A549 (cell line): ENCODE results near the gene ATG16L1. TPM values are rescaled to one million over a fixed set of nuclear protein-coding genes. Genes with fewer than 3 reads are reported as not detected.

Experiments
- ATAC-seq, 2 experiments: fragments of 200-7000 bp in 1 of 2; fragments of >200 bp in 1 of 2; cut with Nextera tagmentation in 1 of 2; cut with Tn5 transposase in 1 of 2; 3 replicates each; pipeline versions ENCODE4 v1.8.0 to v1.9.1; 2018 to 2020; ENCODE audit warnings: mild to moderate bottlenecking in 1 of 2, moderate library complexity in 1 of 2
- CTCF ChIA-PET: fragments of 300-600 bp; sonication (Branson Sonifier 250); formaldehyde crosslinking; extraction: SDS; loops from one replicate; lab custom pipeline; 2021; ENCODE audit warnings: antibody characterized with exemption, inconsistent platforms; lab: Yijun Ruan, JAX
- POLR2A ChIA-PET: fragments of 350-600 bp; formaldehyde crosslinking; extraction: SDS; loops from one replicate; lab custom pipeline; 2021; ENCODE audit warnings: antibody characterized with exemption, inconsistent platforms; lab: Yijun Ruan, JAX
- DNase-seq, 2 experiments: peaks; one replicate each; pipeline versions ENCODE4 v3.0.0 to v3.0.0-alpha.2; 2011 to 2016; ENCODE audit warnings: low read depth in 1 of 2, low spot score in 1 of 2
- FAIRE-seq: peaks from 2 replicates; lab custom pipeline; 2011; peaks lifted over from hg19 to GRCh38; lab: Jason Lieb, UNC
- H3K27ac ChIP-seq, 2 experiments: fragments of >200 bp; sonication (Bioruptor Twin); formaldehyde crosslinking; 3 replicates each; pipeline ENCODE4 v1.5.1; 2016 to 2017
- H3K4me1 ChIP-seq: fragments of >200 bp; sonication (Bioruptor Twin); formaldehyde crosslinking; 3 replicates; pipeline ENCODE4 v1.6.1; 2016
- H3K4me2 ChIP-seq: fragments of >200 bp; sonication (Bioruptor Twin); formaldehyde crosslinking; 3 replicates; pipeline ENCODE4 v1.6.1; 2016
- H3K4me3 ChIP-seq: fragments of >200 bp; sonication (Bioruptor Twin); formaldehyde crosslinking; 3 replicates; pipeline ENCODE4 v1.5.1; 2016
- H3K9me3 ChIP-seq: fragments of >200 bp; sonication (Bioruptor Twin); formaldehyde crosslinking; 3 replicates; pipeline ENCODE4 v1.6.1; 2016
- ATOH8 ChIP-seq: fragments of 250-450 bp; sonication (Bioruptor Pico); IDR thresholded peaks from 2 replicates; pipeline ENCODE4 v1.5.0; 2020; ENCODE audit warnings: low read depth, mild to moderate bottlenecking, moderate library complexity
- BCL3 ChIP-seq: fragments of >200 bp; sonication (Bioruptor Twin); formaldehyde crosslinking; IDR thresholded peaks from 3 replicates; pipeline ENCODE4 v1.6.1; 2016
- CBX2 ChIP-seq: fragments of 200-600 bp; sonication (generic); IDR thresholded peaks from 2 replicates; pipeline ENCODE4 v1.6.1; 2016; ENCODE audit warnings: low read depth, mild to moderate bottlenecking, borderline replicate concordance
- CBX8 ChIP-seq: fragments of 200-600 bp; sonication (generic); IDR thresholded peaks from 2 replicates; pipeline ENCODE4 v1.6.1; 2016
- CEBPB ChIP-seq, 2 experiments: fragments of >200 bp in 1 of 2; sonication (Bioruptor Twin) in 1 of 2; formaldehyde crosslinking in 1 of 2; IDR thresholded peaks; 2 replicates each; pipeline ENCODE4 v1.6.1; 2012 to 2016
- CHD4 ChIP-seq: fragments of 200-600 bp; sonication (generic); IDR thresholded peaks from 2 replicates; pipeline ENCODE4 v1.6.1; 2016; ENCODE audit warnings: antibody characterized with exemption, mild to moderate bottlenecking, borderline replicate concordance
- CTCF ChIP-seq: fragments of >200 bp; sonication (Bioruptor Twin); formaldehyde crosslinking; IDR thresholded peaks from 3 replicates; pipeline ENCODE4 v1.5.1; 2016
- EHF ChIP-seq: fragments of 250-450 bp; sonication (Bioruptor Pico); IDR thresholded peaks from 2 replicates; pipeline ENCODE4 v1.5.0; 2020; ENCODE audit warnings: mild to moderate bottlenecking
- EHMT2 ChIP-seq: fragments of 200-600 bp; sonication (generic); IDR thresholded peaks from 2 replicates; pipeline ENCODE4 v1.6.1; 2016; ENCODE audit warnings: antibody characterized with exemption, low read depth, mild to moderate bottlenecking, moderate library complexity
- ELK1 ChIP-seq: fragments of 150-350 bp; IDR thresholded peaks from 2 replicates; pipeline ENCODE4 v1.6.1; 2014; ENCODE audit warnings: low read depth, mild to moderate bottlenecking, low read length
- EP300 ChIP-seq, 2 experiments: fragments of >200 bp; sonication (Bioruptor Twin); formaldehyde crosslinking; IDR thresholded peaks; 2 replicates in 1 of 2; 3 replicates in 1 of 2; pipeline ENCODE4 v1.6.1; 2016 to 2017
- FOXS1 ChIP-seq: fragments of 250-450 bp; sonication (Bioruptor Pico); IDR thresholded peaks from 2 replicates; pipeline ENCODE4 v1.5.0; 2020; ENCODE audit warnings: mild to moderate bottlenecking, moderate library complexity
- HES2 ChIP-seq: fragments of >200 bp; sonication (Bioruptor Twin); formaldehyde crosslinking; IDR thresholded peaks from 2 replicates; pipeline ENCODE4 v1.6.1; 2016
- HOXA7 ChIP-seq: fragments of 250-450 bp; sonication (Bioruptor Pico); IDR thresholded peaks from 2 replicates; pipeline ENCODE4 v1.5.0; 2020; ENCODE audit warnings: mild to moderate bottlenecking, moderate library complexity
- HOXB13 ChIP-seq: fragments of 250-450 bp; sonication (Bioruptor Pico); IDR thresholded peaks from 2 replicates; pipeline ENCODE4 v1.5.0; 2020; ENCODE audit warnings: low read depth, mild to moderate bottlenecking, moderate library complexity
- HOXB5 ChIP-seq: fragments of 250-450 bp; sonication (Bioruptor Pico); IDR thresholded peaks from 2 replicates; pipeline ENCODE4 v1.5.0; 2020; ENCODE audit warnings: mild to moderate bottlenecking, moderate library complexity
- JUNB ChIP-seq: fragments of >200 bp; sonication (Bioruptor Twin); formaldehyde crosslinking; IDR thresholded peaks from 2 replicates; pipeline ENCODE4 v1.6.1; 2016
- KDM1A ChIP-seq: fragments of 200-600 bp; sonication (generic); IDR thresholded peaks from 2 replicates; pipeline ENCODE4 v1.6.1; 2016; ENCODE audit warnings: low read depth, mild to moderate bottlenecking
- KDM5A ChIP-seq: fragments of 200-600 bp; sonication (generic); IDR thresholded peaks from 2 replicates; pipeline ENCODE4 v1.6.1; 2016; ENCODE audit warnings: antibody characterized with exemption, mild to moderate bottlenecking
- MAX ChIP-seq: IDR thresholded peaks from 2 replicates; pipeline ENCODE4 v1.6.1; 2012
- POLR2A ChIP-seq: IDR thresholded peaks from 2 replicates; pipeline ENCODE4 v1.6.1; 2012; ENCODE audit warnings: mild to moderate bottlenecking, low read length
- RAD21 ChIP-seq, 2 experiments: fragments of >200 bp in 1 of 2; sonication (Bioruptor Twin) in 1 of 2; formaldehyde crosslinking in 1 of 2; IDR thresholded peaks in 1 of 2; conservative IDR thresholded peaks in 1 of 2; 2 replicates in 1 of 2; 3 replicates in 1 of 2; pipeline ENCODE4 v1.6.1; 2012 to 2018; ENCODE audit warnings: inconsistent platforms in 1 of 2
- RARB ChIP-seq: fragments of 250-450 bp; sonication (Bioruptor Pico); IDR thresholded peaks from 2 replicates; pipeline ENCODE4 v1.8.0; 2021; ENCODE audit warnings: mild to moderate bottlenecking, moderate library complexity
- SMC3 ChIP-seq: fragments of >200 bp; sonication (Bioruptor Twin); formaldehyde crosslinking; IDR thresholded peaks from 3 replicates; pipeline ENCODE4 v1.6.1; 2018; ENCODE audit warnings: inconsistent platforms
- TP53 ChIP-seq: fragments of 250-450 bp; sonication (Bioruptor Pico); IDR thresholded peaks from 2 replicates; pipeline ENCODE4 v1.5.0; 2021; ENCODE audit warnings: mild to moderate bottlenecking, moderate library complexity
- USF2 ChIP-seq: fragments of 450-650 bp; IDR thresholded peaks from 2 replicates; pipeline ENCODE4 v1.6.1; 2014; ENCODE audit warnings: antibody characterized with exemption
- ZNF302 ChIP-seq: fragments of 250-450 bp; sonication (Bioruptor Pico); IDR thresholded peaks from 2 replicates; pipeline ENCODE4 v1.9.0; 2021; ENCODE audit warnings: inconsistent platforms, mild to moderate bottlenecking, moderate library complexity
- WGBS: methylation state at CpG from one replicate; pipeline ENCODE4 v1.1.6; 2017; ENCODE audit errors: missing lambda C conversion rate; 5-methylcytosine and 5-hydroxymethylcytosine counted together
- polyA plus RNA-seq, 4 experiments: library from polyadenylated mRNA; depleted of rRNA in 3 of 4; stranded (reverse); fragments of >200 nt; fragmentation: RNase III in 1 of 4; extraction: RNeasy Plus Mini Kit Qiagen cat#74134 plus additional on column Dnase treatment in 1 of 4; gene quantifications; 2 replicates in 3 of 4; 3 replicates in 1 of 4; pipeline ENCODE4 v1.2.3, GENCODE V29; 2011 to 2017

The ATG16L1 gene
- polyA plus RNA-seq, 2 of the 4 experiments (the other 2 are of a cell fraction) = 45.1 to 70.9 TPM

GRCh38 chr2:233280114-233280693 lies 28.7 kb downstream of the ATG16L1 start:
- Histone ChIP-seq H3K27ac (no peak overlapping the region), H3K9me3 (no peaks in the 10 kb centered on the region), H3K4me1 (no peaks in the 10 kb centered on the region), H3K4me2 (no peak overlapping the region), H3K4me3 (no peak overlapping the region)
- WGBS = 92% methylated on average over 4 of the region's 4 CpGs
- CTCF ChIA-PET = no interaction called here
- no peak for FAIRE-seq
- DNase-seq = no peak
- TF ChIP-seq CHD4 = no peak
- no peak for TF ChIP-seq EHMT2
- TF ChIP-seq CEBPB (IDR thresholded peaks at IDR 0.05) = no peak
- TF ChIP-seq TP53 (CRISPR knock-in tag) = no peak
- no peak for TF ChIP-seq HOXB13 (CRISPR knock-in tag)
- TF ChIP-seq RAD21 (conservative IDR thresholded peaks at IDR 0.05 in 1 of 2, IDR thresholded peaks at IDR 0.05 in 1 of 2) = no peak
- no peak for TF ChIP-seq CBX8
- TF ChIP-seq BCL3 = no peak
- no peak for TF ChIP-seq ATOH8
- TF ChIP-seq KDM1A = no peak
- no peak for TF ChIP-seq HOXA7 (CRISPR knock-in tag)
- TF ChIP-seq ZNF302 (CRISPR knock-in tag) = no peak
- no peak for TF ChIP-seq JUNB
- POLR2A ChIA-PET = no interaction called here
- ATAC-seq = no peak

GRCh38 chr2:233281553-233281952 lies 30.1 kb downstream of the ATG16L1 start:
- WGBS = 93% methylated on average over 4 of the region's 4 CpGs
- H3K4me3 ChIP-seq = no peak overlapping the region
- no peak overlapping the region for H3K27ac ChIP-seq
- ATAC-seq = 0 out of 6 replicates have a peak, but pooled peaks of 1 of the 2 experiments have one; percentile 12
- CTCF ChIA-PET = interaction anchor here (1.4 kb wide), 1 partner anchor 162 kb away, joined by 3 read pairs; no protein-coding TSS in a partner anchor
- no peak for DNase-seq
- FAIRE-seq = no peak
- H3K4me2 ChIP-seq = no peak overlapping the region
- H3K9me3 ChIP-seq = no peaks in the 10 kb centered on the region
- no peak for TF ChIP-seq POLR2A
- TF ChIP-seq ELK1 = no peak
- no peaks in the 10 kb centered on the region for H3K4me1 ChIP-seq
- POLR2A ChIA-PET = no interaction called here

- Histone ChIP-seq H3K4me3 (no peak overlapping the region), H3K9me3 (no peaks in the 10 kb centered on the region), H3K4me2 (no peak overlapping the region), H3K4me1 (no peaks in the 10 kb centered on the region), H3K27ac (no peak overlapping the region)
- POLR2A ChIA-PET = no interaction called here
- FAIRE-seq = no peak
- WGBS = 94% methylated on average over 6 of the region's 6 CpGs
- no peak for ATAC-seq
- no peak for DNase-seq
- CTCF ChIA-PET = interaction anchor here (1.1 to 1.4 kb wide), 2 partner anchors 65 to 161 kb away, joined by 3 read pairs; no protein-coding TSS in a partner anchor
- no peak for TF ChIP-seq EHF (CRISPR knock-in tag)
- no peak for TF ChIP-seq ATOH8
- no peak for TF ChIP-seq HOXB5 (CRISPR knock-in tag)
- no peak for TF ChIP-seq EP300 (IDR thresholded peaks at IDR 0.05)
- TF ChIP-seq RARB (CRISPR knock-in tag) = no peak
- no peak for TF ChIP-seq KDM5A
- no peak for TF ChIP-seq MAX
- TF ChIP-seq SMC3 = no peak
- TF ChIP-seq CTCF = no peak
- no peak for TF ChIP-seq HES2
- TF ChIP-seq POLR2A = no peak
- TF ChIP-seq HOXA7 (CRISPR knock-in tag) = no peak
- TF ChIP-seq CBX2 = no peak
- no peak for TF ChIP-seq FOXS1 (CRISPR knock-in tag)
- TF ChIP-seq USF2 = no peak
Measured at GRCh38 chr2:233281992-233282603, 30.6 kb downstream of the ATG16L1 start.
